Measurements from ENCODE around the gene BMP7. TPM values are rescaled to one million over a fixed set of nuclear protein-coding genes. Genes with fewer than 3 reads are reported as not detected.

BMP7 gene
- total and polyA plus RNA-seq, 2 of the 13 experiments (the other 11 are each of a cell fraction or from before 2014, with no cell fraction given): not detected

DNA sequence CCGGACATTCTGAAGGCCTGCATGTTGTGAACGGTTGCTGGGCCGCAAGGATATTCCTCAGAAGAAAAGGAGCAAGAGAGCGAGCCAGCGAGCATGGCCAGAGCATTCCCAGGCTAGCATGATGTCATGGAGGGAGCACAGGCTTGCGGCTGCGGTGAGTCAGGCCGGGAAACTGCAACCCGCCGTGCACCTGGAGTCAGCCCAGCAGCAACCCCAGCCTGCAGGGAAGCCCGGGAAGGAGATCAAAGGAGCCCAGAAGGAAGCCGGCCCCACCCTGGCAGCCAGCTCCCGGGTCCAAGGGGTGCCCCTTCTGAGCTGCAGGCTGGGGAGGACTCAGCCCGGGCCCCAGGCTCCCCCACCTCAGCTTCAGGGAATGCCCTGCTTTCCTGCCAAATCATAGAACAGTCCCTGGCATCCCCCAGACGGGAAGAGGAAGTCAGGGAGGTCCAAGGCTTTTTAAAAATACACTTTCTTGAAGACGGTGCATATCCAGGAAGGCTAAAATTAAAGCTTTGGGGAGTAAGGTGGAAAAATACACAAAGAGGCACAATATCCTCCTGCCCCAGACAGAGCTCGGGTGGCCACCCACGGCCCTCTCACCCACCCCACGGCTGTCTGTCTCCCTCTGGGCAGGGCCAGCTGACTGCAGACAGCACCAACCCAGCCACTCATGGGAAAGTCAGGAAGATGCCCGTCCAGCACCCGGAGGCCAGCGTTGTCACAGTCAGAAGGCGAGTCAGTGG lies 53.7 kb downstream of the BMP7 start:
- 27% methylated on average over 21 of the region's 23 CpGs for WGBS (ENCODE audit: low lambda C conversion rate)
- Histone ChIP-seq H3K4me3 (replicated peaks in 1 of 3; ENCODE audit: insufficient read depth in 1 of 3, low read depth in 2 of 3, low read length in 3 of 3) (no peak overlapping the region; a peak in 1 of 6 replicates), H3K9ac (ENCODE audit: insufficient read depth, low read depth, low read length) (no peak overlapping the region), H2AFZ (ENCODE audit: low read length) (no peak overlapping the region), H3K79me2 (ENCODE audit: insufficient read depth, low read length) (no peaks in the 10 kb centered on the region), H4K20me1 (ENCODE audit: insufficient read depth, low read length) (no peaks in the 10 kb centered on the region; the same call in 1 of the 2 replicates), H3K36me3 (replicated peaks in 1 of 2; ENCODE audit: control insufficient read depth in 1 of 2, insufficient read depth in 2 of 2, low read length in 2 of 2) (no peaks in the 10 kb centered on the region), H3K27me3 (ENCODE audit: control insufficient read depth in 1 of 2, insufficient read depth in 2 of 2, low read length in 2 of 2) (peaks cover 16 to 50% of the 10 kb centered on the region in 2 experiments; a peak in 4 of 5 replicates), H3K9me3 (ENCODE audit: low read length) (no peaks in the 10 kb centered on the region), H3K4me2 (ENCODE audit: low read depth, low read length) (peak overlapping the region; percentile 1; the same call in 1 of the 2 replicates), H3K27ac (ENCODE audit: extremely low read length, insufficient read depth, low read length) (no peak overlapping the region), H3K4me1 (ENCODE audit: insufficient read depth, low read length) (peaks cover 15% of the 10 kb centered on the region)
- ChIA-PET CTCF (ENCODE audit: low intra/inter-chr PET ratio, low total read pairs) (no interaction called here), POLR2A (no interaction called here)
- DNase-seq (ENCODE audit: low spot score): peak; percentile 18
- BruUV-seq (replicated peaks): no TSS peak
- in situ Hi-C loops (cut with HindIII; ENCODE audit: extremely low pct_ligation_motif_present, low pct_unique_long_range_greater_than_20kb): no loop called here
- ATAC-seq: peak; percentile 69
- intact Hi-C loops (cut with micrococcal nuclease; ENCODE audit: unreplicated experiment): no loop called here
- no peak for FAIRE-seq
- TF ChIP-seq GABPB1 (CRISPR knock-in tag; IDR thresholded peaks at IDR 0.05): peak; percentile 26; the same call in 1 of the 2 replicates
- no peak for TF ChIP-seq POGZ (CRISPR knock-in tag; IDR thresholded peaks at IDR 0.05)
- no peak for TF ChIP-seq ZNF547 (CRISPR knock-in tag; IDR thresholded peaks at IDR 0.05)
- TF ChIP-seq, protein P1, sequence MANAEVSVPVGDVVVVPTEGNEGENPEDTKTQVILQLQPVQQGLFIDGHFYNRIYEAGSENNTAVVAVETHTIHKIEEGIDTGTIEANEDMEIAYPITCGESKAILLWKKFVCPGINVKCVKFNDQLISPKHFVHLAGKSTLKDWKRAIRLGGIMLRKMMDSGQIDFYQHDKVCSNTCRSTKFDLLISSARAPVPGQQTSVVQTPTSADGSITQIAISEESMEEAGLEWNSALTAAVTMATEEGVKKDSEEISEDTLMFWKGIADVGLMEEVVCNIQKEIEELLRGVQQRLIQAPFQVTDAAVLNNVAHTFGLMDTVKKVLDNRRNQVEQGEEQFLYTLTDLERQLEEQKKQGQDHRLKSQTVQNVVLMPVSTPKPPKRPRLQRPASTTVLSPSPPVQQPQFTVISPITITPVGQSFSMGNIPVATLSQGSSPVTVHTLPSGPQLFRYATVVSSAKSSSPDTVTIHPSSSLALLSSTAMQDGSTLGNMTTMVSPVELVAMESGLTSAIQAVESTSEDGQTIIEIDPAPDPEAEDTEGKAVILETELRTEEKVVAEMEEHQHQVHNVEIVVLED (CRISPR knock-in tag; IDR thresholded peaks at IDR 0.05; ENCODE audit: borderline replicate concordance): no peak
- TF ChIP-seq, protein P2, sequence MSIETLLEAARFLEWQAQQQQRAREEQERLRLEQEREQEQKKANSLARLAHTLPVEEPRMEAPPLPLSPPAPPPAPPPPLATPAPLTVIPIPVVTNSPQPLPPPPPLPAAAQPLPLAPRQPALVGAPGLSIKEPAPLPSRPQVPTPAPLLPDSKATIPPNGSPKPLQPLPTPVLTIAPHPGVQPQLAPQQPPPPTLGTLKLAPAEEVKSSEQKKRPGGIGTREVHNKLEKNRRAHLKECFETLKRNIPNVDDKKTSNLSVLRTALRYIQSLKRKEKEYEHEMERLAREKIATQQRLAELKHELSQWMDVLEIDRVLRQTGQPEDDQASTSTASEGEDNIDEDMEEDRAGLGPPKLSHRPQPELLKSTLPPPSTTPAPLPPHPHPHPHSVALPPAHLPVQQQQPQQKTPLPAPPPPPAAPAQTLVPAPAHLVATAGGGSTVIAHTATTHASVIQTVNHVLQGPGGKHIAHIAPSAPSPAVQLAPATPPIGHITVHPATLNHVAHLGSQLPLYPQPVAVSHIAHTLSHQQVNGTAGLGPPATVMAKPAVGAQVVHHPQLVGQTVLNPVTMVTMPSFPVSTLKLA (IDR thresholded peaks at IDR 0.05): no peak
- TF ChIP-seq PCBP2 (optimal IDR thresholded peaks at IDR 0.05; ENCODE audit: low read depth, low read length, poor library complexity, severe bottlenecking): no peak
- TF ChIP-seq ZNF776 (CRISPR knock-in tag; IDR thresholded peaks at IDR 0.05): peak; percentile 28; the same call in 1 of the 2 replicates
- TF ChIP-seq, protein P3, sequence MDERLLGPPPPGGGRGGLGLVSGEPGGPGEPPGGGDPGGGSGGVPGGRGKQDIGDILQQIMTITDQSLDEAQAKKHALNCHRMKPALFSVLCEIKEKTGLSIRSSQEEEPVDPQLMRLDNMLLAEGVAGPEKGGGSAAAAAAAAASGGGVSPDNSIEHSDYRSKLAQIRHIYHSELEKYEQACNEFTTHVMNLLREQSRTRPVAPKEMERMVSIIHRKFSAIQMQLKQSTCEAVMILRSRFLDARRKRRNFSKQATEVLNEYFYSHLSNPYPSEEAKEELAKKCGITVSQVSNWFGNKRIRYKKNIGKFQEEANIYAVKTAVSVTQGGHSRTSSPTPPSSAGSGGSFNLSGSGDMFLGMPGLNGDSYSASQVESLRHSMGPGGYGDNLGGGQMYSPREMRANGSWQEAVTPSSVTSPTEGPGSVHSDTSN (CRISPR knock-in tag; IDR thresholded peaks at IDR 0.05): no peak
- TF ChIP-seq NCOA1 (CRISPR knock-in tag; IDR thresholded peaks at IDR 0.05): no peak
- TF ChIP-seq, protein P4, sequence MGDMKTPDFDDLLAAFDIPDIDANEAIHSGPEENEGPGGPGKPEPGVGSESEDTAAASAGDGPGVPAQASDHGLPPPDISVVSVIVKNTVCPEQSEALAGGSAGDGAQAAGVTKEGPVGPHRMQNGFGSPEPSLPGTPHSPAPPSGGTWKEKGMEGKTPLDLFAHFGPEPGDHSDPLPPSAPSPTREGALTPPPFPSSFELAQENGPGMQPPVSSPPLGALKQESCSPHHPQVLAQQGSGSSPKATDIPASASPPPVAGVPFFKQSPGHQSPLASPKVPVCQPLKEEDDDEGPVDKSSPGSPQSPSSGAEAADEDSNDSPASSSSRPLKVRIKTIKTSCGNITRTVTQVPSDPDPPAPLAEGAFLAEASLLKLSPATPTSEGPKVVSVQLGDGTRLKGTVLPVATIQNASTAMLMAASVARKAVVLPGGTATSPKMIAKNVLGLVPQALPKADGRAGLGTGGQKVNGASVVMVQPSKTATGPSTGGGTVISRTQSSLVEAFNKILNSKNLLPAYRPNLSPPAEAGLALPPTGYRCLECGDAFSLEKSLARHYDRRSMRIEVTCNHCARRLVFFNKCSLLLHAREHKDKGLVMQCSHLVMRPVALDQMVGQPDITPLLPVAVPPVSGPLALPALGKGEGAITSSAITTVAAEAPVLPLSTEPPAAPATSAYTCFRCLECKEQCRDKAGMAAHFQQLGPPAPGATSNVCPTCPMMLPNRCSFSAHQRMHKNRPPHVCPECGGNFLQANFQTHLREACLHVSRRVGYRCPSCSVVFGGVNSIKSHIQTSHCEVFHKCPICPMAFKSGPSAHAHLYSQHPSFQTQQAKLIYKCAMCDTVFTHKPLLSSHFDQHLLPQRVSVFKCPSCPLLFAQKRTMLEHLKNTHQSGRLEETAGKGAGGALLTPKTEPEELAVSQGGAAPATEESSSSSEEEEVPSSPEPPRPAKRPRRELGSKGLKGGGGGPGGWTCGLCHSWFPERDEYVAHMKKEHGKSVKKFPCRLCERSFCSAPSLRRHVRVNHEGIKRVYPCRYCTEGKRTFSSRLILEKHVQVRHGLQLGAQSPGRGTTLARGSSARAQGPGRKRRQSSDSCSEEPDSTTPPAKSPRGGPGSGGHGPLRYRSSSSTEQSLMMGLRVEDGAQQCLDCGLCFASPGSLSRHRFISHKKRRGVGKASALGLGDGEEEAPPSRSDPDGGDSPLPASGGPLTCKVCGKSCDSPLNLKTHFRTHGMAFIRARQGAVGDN (CRISPR knock-in tag; IDR thresholded peaks at IDR 0.05): peak; percentile 15; the same call in 1 of the 2 replicates
- TF ChIP-seq, protein P5, sequence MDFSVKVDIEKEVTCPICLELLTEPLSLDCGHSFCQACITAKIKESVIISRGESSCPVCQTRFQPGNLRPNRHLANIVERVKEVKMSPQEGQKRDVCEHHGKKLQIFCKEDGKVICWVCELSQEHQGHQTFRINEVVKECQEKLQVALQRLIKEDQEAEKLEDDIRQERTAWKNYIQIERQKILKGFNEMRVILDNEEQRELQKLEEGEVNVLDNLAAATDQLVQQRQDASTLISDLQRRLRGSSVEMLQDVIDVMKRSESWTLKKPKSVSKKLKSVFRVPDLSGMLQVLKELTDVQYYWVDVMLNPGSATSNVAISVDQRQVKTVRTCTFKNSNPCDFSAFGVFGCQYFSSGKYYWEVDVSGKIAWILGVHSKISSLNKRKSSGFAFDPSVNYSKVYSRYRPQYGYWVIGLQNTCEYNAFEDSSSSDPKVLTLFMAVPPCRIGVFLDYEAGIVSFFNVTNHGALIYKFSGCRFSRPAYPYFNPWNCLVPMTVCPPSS (IDR thresholded peaks at IDR 0.05): no peak
- no peak for TF ChIP-seq GATAD1 (CRISPR knock-in tag; IDR thresholded peaks at IDR 0.05)
- no peak for TF ChIP-seq MAFK (conservative IDR thresholded peaks at IDR 0.05 in 1 of 2, IDR thresholded peaks at IDR 0.05 in 1 of 2; ENCODE audit: low read length in 2 of 2)
- TF ChIP-seq CCAR2 (optimal IDR thresholded peaks at IDR 0.05; ENCODE audit: low read depth, low read length): no peak
